Gastrocnemius medialis (tissue), 4 donors: ENCODE data around the gene PRRT1. TPM values are rescaled to one million over a fixed set of nuclear protein-coding genes. Genes with fewer than 3 reads are reported as not detected.

Source experiments
- ATAC-seq, 2 donors: fragments of 150-250 bp; one replicate each; pipeline ENCODE4 v1.9.1; 2016
- DNase-seq, 2 donors: peaks; one replicate each; pipeline ENCODE4 v3.0.0-alpha.2; 2019
- H3K27ac ChIP-seq, 4 donors: fragments of 200-600 bp; sonication (generic); 1 replicate in 1 of 4; 2 replicates in 3 of 4; pipeline ENCODE4 v1.5.1; 2016 to 2018; ENCODE audit warnings: mild to moderate bottlenecking in 2 of 4, moderate library complexity in 1 of 4
- H3K27me3 ChIP-seq, 3 donors: fragments of 200-600 bp; sonication (generic) in 2 of 3; 1 replicate in 1 of 3; 2 replicates in 2 of 3; pipeline versions ENCODE4 v1.5.1 to v1.6.0; 2016 to 2019; ENCODE audit warnings: mild to moderate bottlenecking in 1 of 3, moderate library complexity in 1 of 3
- H3K36me3 ChIP-seq, 2 donors: fragments of 200-600 bp; sonication (generic) in 1 of 2; one replicate each; pipeline ENCODE4 v1.5.1; 2017 to 2018
- H3K4me1 ChIP-seq, 2 donors: fragments of 200-600 bp; sonication (generic) in 1 of 2; one replicate each; pipeline ENCODE4 v1.5.1; 2016 to 2017; ENCODE audit warnings: mild to moderate bottlenecking in 2 of 2
- H3K4me3 ChIP-seq, 4 donors: fragments of 200-600 bp; sonication (generic) in 3 of 4; 1 replicate in 1 of 4; 2 replicates in 3 of 4; pipeline ENCODE4 v1.5.1; 2016 to 2019; ENCODE audit warnings: mild to moderate bottlenecking in 2 of 4
- H3K9me3 ChIP-seq, 3 donors: fragments of 200-600 bp; sonication (generic) in 2 of 3; 1 replicate in 1 of 3; 2 replicates in 2 of 3; pipeline ENCODE4 v1.5.1; 2016 to 2019
- CTCF ChIP-seq, 5 experiments: fragments of 450-650 bp in 3 of 5; fragments of 200-600 bp in 2 of 5; sonication (generic) in 2 of 5; IDR thresholded peaks in 4 of 5; conservative IDR thresholded peaks in 1 of 5; 1 replicate in 4 of 5; 2 replicates in 1 of 5; pipeline ENCODE4 v1.5.1; 2016 to 2019; ENCODE audit warnings: antibody characterized with exemption in 5 of 5, mild to moderate bottlenecking in 3 of 5, moderate library complexity in 3 of 5
- POLR2A ChIP-seq, 2 donors: fragments of 450-650 bp; IDR thresholded peaks; one replicate each; pipeline ENCODE4 v1.6.1; 2017; ENCODE audit warnings: antibody characterized with exemption in 2 of 2, mild to moderate bottlenecking in 2 of 2, moderate library complexity in 2 of 2
- in situ Hi-C, 4 donors: fragments of 200-750 bp; cut with MboI; loops; one replicate each; pipeline versions ENCODE4 v1.15.0 to v1.8.0; 2017; ENCODE audit warnings: low sequenced_read_pairs in 4 of 4
- intact Hi-C: fragments of 100-400 bp; cut with DNase I; formaldehyde crosslinking; loops from one replicate; pipeline ENCODE4 v1.15.1; 2023; ENCODE audit warnings: low total_unique reads
- total RNA-seq, 4 donors: library from RNA; depleted of rRNA; stranded (reverse); fragments of >200 nt; gene quantifications; one replicate each; pipeline versions ENCODE4 v1.1.0 to v1.2.3, GENCODE V29; 2016

PRRT1 gene
- total RNA-seq, 4 donors from 2014 or later: 0.49 TPM; not detected in 3

DNA sequence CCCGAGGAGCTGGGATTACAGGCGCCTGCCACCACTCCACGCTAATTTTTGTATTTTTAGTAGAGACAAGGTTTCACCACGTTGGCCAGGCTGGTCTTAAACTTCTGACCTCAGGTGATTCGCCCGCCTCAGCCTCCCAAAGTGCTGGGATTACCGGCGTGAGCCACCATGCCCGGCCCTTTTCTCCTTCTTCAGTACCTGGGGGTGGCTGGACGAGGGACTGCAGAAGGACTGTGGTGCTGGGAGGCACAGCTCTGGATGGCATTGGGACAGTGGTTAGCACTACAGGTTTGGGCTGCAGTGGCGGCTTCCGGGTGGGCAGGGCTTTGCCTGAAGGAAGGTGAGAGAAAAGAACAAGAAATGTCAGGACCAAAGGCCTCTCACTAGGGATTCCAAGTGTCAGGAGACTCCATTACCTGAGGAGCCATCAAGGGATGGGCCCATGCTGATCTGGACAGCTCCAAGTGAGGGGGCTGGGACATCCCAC lies 31.1 kb downstream of the PRRT1 start:
- Histone ChIP-seq H3K27me3 (no peaks in the 10 kb centered on the region), H3K4me1 (peaks cover 0 to 4% of the 10 kb centered on the region in 2 donors), H3K27ac (no peak overlapping the region), H3K36me3 (peaks cover 0 to 96% of the 10 kb centered on the region in 2 donors), H3K4me3 (no peak overlapping the region), H3K9me3 (no peaks in the 10 kb centered on the region)
- in situ Hi-C loops: loop anchor here in 1 of 4 donors (10.0 kb wide), 1 partner anchor 74 kb away; the partner anchor contains the start of genes GPSM3 and PBX2
- intact Hi-C loops: no loop called here
- ATAC-seq (no peak), DNase-seq (no peak)
- TF ChIP-seq CTCF (IDR thresholded peaks at IDR 0.05 in 4 of 5, conservative IDR thresholded peaks at IDR 0.05 in 1 of 5) (no peak), POLR2A (IDR thresholded peaks at IDR 0.05) (no peak)

DNA sequence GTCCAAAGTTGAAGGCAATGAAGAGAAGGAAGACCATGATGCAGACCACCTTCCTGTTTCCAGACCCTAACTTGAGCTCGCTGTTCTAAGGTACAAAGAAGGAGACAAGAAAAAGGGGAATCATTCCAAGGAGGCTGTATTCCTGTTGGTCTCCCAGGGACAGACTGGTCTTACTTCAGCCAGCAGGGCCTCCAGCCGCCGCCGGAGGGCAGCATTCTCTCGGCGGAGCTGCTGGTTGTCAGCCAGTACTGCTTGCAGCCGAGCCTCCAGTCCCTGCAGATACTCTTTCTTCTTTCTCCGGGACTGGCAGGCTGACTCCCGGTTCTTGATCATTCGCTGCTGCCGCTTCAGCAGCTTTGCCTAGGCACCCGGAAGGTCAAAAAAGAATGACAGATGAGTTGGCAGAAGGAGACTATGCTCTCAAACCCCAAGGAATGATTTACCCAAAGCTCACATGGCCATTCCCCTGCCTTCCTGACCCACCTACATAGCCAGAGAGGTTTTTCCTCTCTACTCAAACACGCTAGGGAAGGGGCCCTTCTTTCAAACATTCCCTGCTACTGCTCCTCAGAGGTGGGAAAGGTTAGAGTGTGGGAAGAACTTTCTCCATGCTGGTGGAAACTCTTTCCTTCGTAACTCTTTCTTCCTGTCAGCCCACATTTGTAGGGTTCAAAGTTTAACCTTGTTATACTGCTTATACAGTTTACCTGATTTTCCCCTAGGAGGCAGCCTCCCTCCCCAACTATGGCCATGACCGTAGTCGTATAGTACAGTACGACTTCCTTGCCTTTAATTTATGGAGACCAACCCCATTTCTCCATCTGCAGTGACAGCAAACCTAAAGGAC lies 32.7 kb downstream of the PRRT1 start:
- Histone ChIP-seq H3K4me1 (peaks cover 3 to 8% of the 10 kb centered on the region in 2 donors), H3K27ac (peak overlapping the region in 2 of 4 donors; percentile 25 to 43), H3K4me3 (no peak overlapping the region), H3K27me3 (no peaks in the 10 kb centered on the region), H3K36me3 (peaks cover 0 to 91% of the 10 kb centered on the region in 2 donors), H3K9me3 (no peaks in the 10 kb centered on the region)
- in situ Hi-C loops (no loop called here), intact Hi-C loops (loop anchor here (1.0 to 10.0 kb wide), 3 partner anchors 35 to 76 kb away; partner anchors contain the start of gene PPT2)
- peak; percentile 64 to 83 for DNase-seq
- peak; percentile 82 to 88 for ATAC-seq
- no peak for TF ChIP-seq POLR2A (IDR thresholded peaks at IDR 0.05)
- TF ChIP-seq CTCF (IDR thresholded peaks at IDR 0.05 in 4 of 5, conservative IDR thresholded peaks at IDR 0.05 in 1 of 5): peak; percentile 82 to 91 (median 88)

DNA sequence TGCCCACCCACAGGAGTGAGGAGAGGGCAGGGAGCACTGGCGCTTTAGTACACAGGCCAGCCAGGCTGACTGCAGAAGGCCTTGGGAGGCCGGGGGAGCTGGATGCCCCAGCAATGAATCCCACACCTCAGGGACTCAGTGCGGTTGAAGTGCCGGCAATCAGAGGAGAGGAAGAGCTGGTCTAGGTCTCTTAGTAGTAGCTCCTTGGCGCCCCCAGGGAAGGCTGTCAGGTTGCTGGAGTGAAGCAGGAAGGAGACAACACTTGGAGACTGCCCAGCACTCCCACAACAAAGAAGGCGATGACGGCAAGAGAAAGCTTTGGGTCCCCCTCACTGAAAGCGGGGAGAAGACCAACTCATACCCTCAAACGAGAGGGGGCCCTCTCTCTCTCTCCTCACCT lies 34.3 kb downstream of the PRRT1 start:
- peaks cover 9 to 14% of the 10 kb centered on the region in 2 donors for H3K4me1 ChIP-seq

GRCh38 chr6:32116674-32117073 lies 35.1 kb downstream of the PRRT1 start:
- H3K9me3 ChIP-seq: no peaks in the 10 kb centered on the region
- in situ Hi-C loops: no loop called here
- DNase-seq (no peak), ATAC-seq (no peak)
- H3K4me1 ChIP-seq: peaks cover 9 to 21% of the 10 kb centered on the region in 2 donors
- H3K36me3 ChIP-seq: peaks cover 0 to 69% of the 10 kb centered on the region in 2 donors
- H3K27ac ChIP-seq: no peak overlapping the region
- no peak overlapping the region for H3K4me3 ChIP-seq
- TF ChIP-seq POLR2A (IDR thresholded peaks at IDR 0.05) (no peak), CTCF (IDR thresholded peaks at IDR 0.05 in 4 of 5, conservative IDR thresholded peaks at IDR 0.05 in 1 of 5) (no peak)
- intact Hi-C loops: loop anchor here (10.0 kb wide), 1 partner anchor 72 kb away; no protein-coding TSS in a partner anchor
- H3K27me3 ChIP-seq: no peaks in the 10 kb centered on the region

More for the DNA sequence above, 34.3 kb downstream of the PRRT1 start:
- DNase-seq: no peak
- Histone ChIP-seq H3K27me3 (no peaks in the 10 kb centered on the region), H3K4me3 (no peak overlapping the region), H3K9me3 (no peaks in the 10 kb centered on the region), H3K36me3 (peaks cover 0 to 77% of the 10 kb centered on the region in 2 donors), H3K27ac (no peak overlapping the region)
- ATAC-seq: no peak
- TF ChIP-seq CTCF (IDR thresholded peaks at IDR 0.05 in 4 of 5, conservative IDR thresholded peaks at IDR 0.05 in 1 of 5): no peak
- no peak for TF ChIP-seq POLR2A (IDR thresholded peaks at IDR 0.05)
- intact Hi-C loops: loop anchor here (10.0 kb wide), 1 partner anchor 73 kb away; no protein-coding TSS in a partner anchor
- in situ Hi-C loops: no loop called here
